Ectodermal cell (in vitro differentiated cells): ENCODE measurements around the gene MSI2.
"Not testable (repeated sequence)": the region's sequence is repeated elsewhere in the genome, so short reads cannot be mapped to it uniquely, and the experiment has no call there.

ENCODE experiments used
- H3K27ac ChIP-seq: 2 replicates; pipeline ENCODE4 v1.7.0; 2013; ENCODE audit warnings: mild to moderate bottlenecking, low read depth, low read length; ENCODE audit not compliant: insufficient read depth, poor library complexity, severe bottlenecking
- H3K27me3 ChIP-seq: 2 replicates; pipeline ENCODE4 v1.7.0; 2013; ENCODE audit warnings: mild to moderate bottlenecking, low read length; ENCODE audit not compliant: insufficient read depth, control insufficient read depth, poor library complexity, severe bottlenecking
- H3K36me3 ChIP-seq: one replicate; pipeline ENCODE4 v1.7.0; 2013; ENCODE audit warnings: low read length; ENCODE audit not compliant: control insufficient read depth, insufficient read depth
- H3K4me1 ChIP-seq: one replicate; pipeline ENCODE4 v1.7.0; 2013; ENCODE audit warnings: low read length; ENCODE audit not compliant: control insufficient read depth, insufficient read depth
- H3K4me3 ChIP-seq: 2 replicates; pipeline ENCODE4 v1.7.0; 2013; ENCODE audit warnings: low read depth, low read length, control low read depth; ENCODE audit not compliant: insufficient read depth
- H3K9me3 ChIP-seq: 2 replicates; pipeline ENCODE4 v1.7.0; 2013; ENCODE audit warnings: mild to moderate bottlenecking, low read length, moderate library complexity; ENCODE audit not compliant: control insufficient read depth
- WGBS, 2 experiments: methylation state at CpG; one replicate each; pipeline ENCODE4 v1.1.7; 2013; ENCODE audit warnings: missing lambda C conversion rate in 2 of 2; 5-methylcytosine and 5-hydroxymethylcytosine counted together

MSI2 gene

GRCh38 chr17:57494443-57494842 lies 238.1 kb downstream of the MSI2 start:
- Histone ChIP-seq H3K36me3 (no peaks in the 10 kb centered on the region), H3K9me3 (no peaks in the 10 kb centered on the region), H3K27me3 (no peaks in the 10 kb centered on the region), H3K4me3 (no peak overlapping the region), H3K27ac (no peak overlapping the region), H3K4me1 (peaks cover 9% of the 10 kb centered on the region)
- 93 to 98% methylated on average over 5 of the region's 5 CpGs for WGBS, 2 experiments

- WGBS, 2 experiments: 98% methylated on average over 4 to 5 of the region's 6 CpGs
- Histone ChIP-seq H3K4me3 (no peak overlapping the region), H3K9me3 (no peaks in the 10 kb centered on the region), H3K27ac (no peak overlapping the region), H3K27me3 (no peaks in the 10 kb centered on the region), H3K36me3 (no peaks in the 10 kb centered on the region), H3K4me1 (peaks cover 3% of the 10 kb centered on the region)
Measured at GRCh38 chr17:57495771-57496170, 239.4 kb downstream of the MSI2 start.

GRCh38 chr17:57496382-57496781 lies 240.1 kb downstream of the MSI2 start:
- Histone ChIP-seq H3K4me1 (peaks cover 3% of the 10 kb centered on the region), H3K36me3 (no peaks in the 10 kb centered on the region), H3K27ac (no peak overlapping the region), H3K27me3 (no peaks in the 10 kb centered on the region), H3K4me3 (no peak overlapping the region), H3K9me3 (no peaks in the 10 kb centered on the region)
- WGBS, 2 experiments: 95 to 96% methylated on average over 11 of the region's 11 CpGs

- Histone ChIP-seq H3K27ac (no peak overlapping the region), H3K36me3 (no peaks in the 10 kb centered on the region), H3K27me3 (no peaks in the 10 kb centered on the region), H3K9me3 (no peaks in the 10 kb centered on the region), H3K4me3 (no peak overlapping the region), H3K4me1 (no peaks in the 10 kb centered on the region)
- 90 to 93% methylated on average over 5 to 7 of the region's 7 CpGs for WGBS, 2 experiments
Measured at GRCh38 chr17:57498443-57498842, 242.1 kb downstream of the MSI2 start.

GRCh38 chr17:57499221-57499620 lies 242.9 kb downstream of the MSI2 start:
- H3K27ac ChIP-seq, H3K27me3 ChIP-seq, H3K36me3 ChIP-seq, H3K9me3 ChIP-seq, H3K4me1 ChIP-seq, H3K4me3 ChIP-seq: not testable (repeated sequence)
- WGBS, 2 experiments: 88 to 97% methylated on average over 3 of the region's 3 CpGs

GRCh38 chr17:57499648-57500049 lies 243.3 kb downstream of the MSI2 start:
- H3K4me1 ChIP-seq: peaks cover 1% of the 10 kb centered on the region
- H3K27ac ChIP-seq: no peak overlapping the region
- no peaks in the 10 kb centered on the region for H3K9me3 ChIP-seq
- no peak overlapping the region for H3K4me3 ChIP-seq
- no peaks in the 10 kb centered on the region for H3K36me3 ChIP-seq
- H3K27me3 ChIP-seq: no peaks in the 10 kb centered on the region
- WGBS, 2 experiments: 94% methylated on average over 6 of the region's 6 CpGs

GRCh38 chr17:57501016-57501415 lies 244.7 kb downstream of the MSI2 start:
- H3K4me3 ChIP-seq: no peak overlapping the region
- H3K36me3 ChIP-seq: no peaks in the 10 kb centered on the region
- no peak overlapping the region for H3K27ac ChIP-seq
- no peaks in the 10 kb centered on the region for H3K27me3 ChIP-seq
- WGBS, 2 experiments: 92% methylated on average over 9 of the region's 9 CpGs
- H3K4me1 ChIP-seq: peaks cover 15% of the 10 kb centered on the region
- no peaks in the 10 kb centered on the region for H3K9me3 ChIP-seq

GRCh38 chr17:57502022-57502421 lies 245.7 kb downstream of the MSI2 start:
- no peak overlapping the region for H3K27ac ChIP-seq
- no peak overlapping the region for H3K4me3 ChIP-seq
- no peaks in the 10 kb centered on the region for H3K27me3 ChIP-seq
- H3K4me1 ChIP-seq: peaks cover 25% of the 10 kb centered on the region
- 95 to 99% methylated on average over 4 of the region's 4 CpGs for WGBS, 2 experiments
- no peaks in the 10 kb centered on the region for H3K9me3 ChIP-seq
- H3K36me3 ChIP-seq: no peaks in the 10 kb centered on the region

- WGBS, 2 experiments: 96 to 100% methylated on average over 1 to 2 of the region's 2 CpGs
- peaks cover 33% of the 10 kb centered on the region for H3K4me1 ChIP-seq
Measured at GRCh38 chr17:57502811-57503241, 246.5 kb downstream of the MSI2 start.

GRCh38 chr17:57504208-57504607 lies 247.9 kb downstream of the MSI2 start:
- H3K4me1 ChIP-seq: peaks cover 37% of the 10 kb centered on the region
- H3K36me3 ChIP-seq: no peaks in the 10 kb centered on the region
- H3K9me3 ChIP-seq: no peaks in the 10 kb centered on the region
- no peak overlapping the region for H3K4me3 ChIP-seq
- no peaks in the 10 kb centered on the region for H3K27me3 ChIP-seq
- 95% methylated on average over 8 of the region's 8 CpGs for WGBS, 2 experiments
- H3K27ac ChIP-seq: no peak overlapping the region

More at GRCh38 chr17:57502811-57503241, 246.5 kb downstream of the MSI2 start:
- Histone ChIP-seq H3K9me3 (no peaks in the 10 kb centered on the region), H3K36me3 (no peaks in the 10 kb centered on the region), H3K27me3 (no peaks in the 10 kb centered on the region), H3K4me3 (no peak overlapping the region), H3K27ac (no peak overlapping the region)
